Epithelial cell of prostate (primary cell): Measurements from ENCODE around the gene HACD1.

Source experiments
- DNase-seq: peaks from one replicate; pipeline ENCODE4 v3.0.0-alpha.2; 2011; ENCODE audit warnings: low read depth, low spot score
- H3K27ac ChIP-seq: fragments of 450-650 bp; 2 replicates; pipeline ENCODE4 v1.5.1; 2017; ENCODE audit warnings: mild to moderate bottlenecking

HACD1 gene, protein sequence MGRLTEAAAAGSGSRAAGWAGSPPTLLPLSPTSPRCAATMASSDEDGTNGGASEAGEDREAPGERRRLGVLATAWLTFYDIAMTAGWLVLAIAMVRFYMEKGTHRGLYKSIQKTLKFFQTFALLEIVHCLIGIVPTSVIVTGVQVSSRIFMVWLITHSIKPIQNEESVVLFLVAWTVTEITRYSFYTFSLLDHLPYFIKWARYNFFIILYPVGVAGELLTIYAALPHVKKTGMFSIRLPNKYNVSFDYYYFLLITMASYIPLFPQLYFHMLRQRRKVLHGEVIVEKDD

DNA sequence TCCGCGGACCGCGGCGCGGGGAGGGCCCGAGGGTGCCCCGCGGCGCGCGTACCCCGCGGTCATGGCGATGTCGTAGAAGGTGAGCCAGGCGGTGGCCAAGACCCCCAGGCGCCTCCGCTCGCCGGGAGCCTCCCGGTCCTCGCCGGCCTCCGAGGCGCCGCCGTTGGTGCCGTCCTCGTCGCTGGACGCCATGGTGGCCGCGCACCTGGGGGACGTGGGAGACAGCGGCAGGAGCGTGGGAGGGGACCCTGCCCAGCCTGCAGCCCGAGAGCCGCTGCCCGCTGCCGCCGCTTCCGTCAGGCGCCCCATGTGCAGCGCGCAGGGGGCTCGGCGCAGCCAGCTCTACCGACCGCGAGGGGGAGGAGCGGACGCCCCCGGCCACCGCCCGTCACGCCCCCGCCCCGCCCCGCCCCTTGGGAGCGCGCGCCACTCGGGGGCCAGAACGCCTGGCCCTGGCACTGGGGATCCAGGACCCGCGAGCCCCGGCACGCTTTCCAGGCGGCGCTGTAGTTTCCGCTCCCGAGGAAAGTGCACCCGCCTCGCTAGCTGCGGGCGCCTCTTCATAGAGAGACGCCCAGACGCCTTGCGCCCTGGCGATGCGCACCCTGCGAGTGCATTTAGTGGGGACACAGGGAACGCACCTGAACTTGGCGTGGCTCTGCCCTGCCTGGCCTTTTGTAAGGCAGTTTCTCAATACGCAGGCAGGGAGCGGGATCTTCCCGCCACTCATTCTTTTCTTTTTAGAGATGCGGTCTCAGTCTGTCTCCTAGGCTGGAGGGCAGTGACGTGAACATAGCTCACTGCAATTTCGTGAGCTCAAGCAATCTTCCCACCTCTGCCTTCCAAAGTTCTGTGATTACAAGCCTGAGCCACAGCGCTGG, at the start of gene HACD1:
Gene HACD1, minus strand, starts transcription at position 344 of the 881 bp plus-strand sequence. Its CDS starts 35 bp downstream, at position 309.
- peak; percentile 14 for DNase-seq
- H3K27ac ChIP-seq, result peak within 1 kb of the TSS; percentile 77

DNA sequence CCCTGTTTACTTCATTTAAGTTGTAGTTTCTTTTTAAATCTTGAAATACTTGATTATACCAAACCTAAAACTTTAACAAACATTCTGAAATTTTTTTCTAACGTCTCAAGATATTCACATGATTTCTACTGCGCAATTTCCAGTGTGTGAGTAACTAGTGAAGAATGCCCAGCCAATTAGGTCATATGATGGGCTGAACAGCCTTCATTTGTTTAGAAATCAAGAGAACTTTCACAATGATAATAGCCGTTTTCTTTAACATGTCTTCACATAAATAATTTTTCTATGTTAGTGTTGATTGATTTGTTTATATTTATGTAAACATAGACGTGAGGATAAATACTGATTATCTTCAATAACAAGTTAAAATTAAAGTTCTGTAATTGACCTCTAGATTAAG, 48.6 kb upstream of the HACD1 start:
- no peak for DNase-seq

DNA sequence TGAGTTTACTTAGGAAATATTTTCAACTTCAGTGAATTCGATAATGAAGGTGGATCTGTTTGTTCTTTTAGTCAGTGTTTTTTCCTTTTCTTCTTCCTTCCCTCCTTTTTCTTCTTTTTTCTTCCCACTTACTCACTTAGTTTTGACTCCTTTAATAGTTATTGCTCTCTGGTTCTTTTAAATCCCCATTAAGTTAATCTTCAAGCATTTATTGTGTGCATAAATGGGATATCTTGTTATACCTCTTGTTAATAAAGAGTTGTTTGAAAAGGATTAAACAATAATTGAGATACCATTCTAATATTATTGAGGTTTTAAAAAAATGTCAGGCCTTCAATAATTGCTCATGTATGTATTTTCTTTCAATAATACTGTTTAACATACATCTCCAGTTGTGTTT, 46.3 kb upstream of the HACD1 start:
- H3K27ac ChIP-seq, result no peak overlapping the region
- no peak for DNase-seq

More for the DNA sequence above, 48.6 kb upstream of the HACD1 start:
- H3K27ac ChIP-seq, result peak overlapping the region; percentile 65

DNA sequence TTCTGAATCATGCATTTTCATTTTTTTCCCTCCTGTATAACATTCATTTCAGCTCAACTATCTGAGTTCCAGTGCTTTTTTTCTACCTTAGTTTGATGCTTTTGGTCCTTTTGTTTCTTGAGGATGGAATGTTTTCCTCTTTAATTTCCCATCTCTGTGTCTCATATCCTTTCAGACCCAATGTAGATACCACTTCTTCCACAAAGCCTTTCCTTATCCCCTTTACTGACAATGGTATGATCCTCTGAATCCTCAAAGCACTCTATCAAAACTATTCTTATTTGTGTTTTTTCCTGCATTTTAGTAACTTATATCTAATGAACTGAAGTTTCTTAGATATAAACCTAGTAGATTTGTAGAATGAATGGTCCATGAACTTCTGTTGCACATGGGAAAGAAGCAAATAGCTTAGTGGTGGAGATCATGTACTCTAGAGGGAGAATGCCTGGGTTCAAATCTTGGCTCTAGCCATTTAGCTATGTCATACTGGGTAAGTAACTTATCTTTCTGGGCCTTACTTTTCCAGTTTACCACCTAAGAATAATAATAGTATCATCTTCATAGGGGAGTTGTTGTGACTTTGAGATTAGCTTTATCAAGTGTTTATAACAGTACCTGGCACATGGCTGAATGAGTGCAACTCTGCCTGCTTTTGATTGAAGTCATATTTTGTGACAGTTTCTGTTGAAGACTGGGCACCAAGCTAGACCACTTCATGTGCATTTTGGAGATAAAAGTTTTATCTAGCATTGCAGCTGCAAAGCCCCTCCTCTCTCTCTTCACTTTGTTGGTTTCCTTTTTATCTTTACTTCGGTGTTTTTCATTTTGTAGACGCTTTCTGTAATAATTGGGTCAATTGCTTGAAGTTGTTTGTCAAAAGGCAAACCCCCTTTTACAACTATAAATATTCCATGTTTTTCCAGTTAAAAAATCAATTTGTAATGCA, 45.3 kb upstream of the HACD1 start:
- H3K27ac ChIP-seq, result no peak overlapping the region

DNA sequence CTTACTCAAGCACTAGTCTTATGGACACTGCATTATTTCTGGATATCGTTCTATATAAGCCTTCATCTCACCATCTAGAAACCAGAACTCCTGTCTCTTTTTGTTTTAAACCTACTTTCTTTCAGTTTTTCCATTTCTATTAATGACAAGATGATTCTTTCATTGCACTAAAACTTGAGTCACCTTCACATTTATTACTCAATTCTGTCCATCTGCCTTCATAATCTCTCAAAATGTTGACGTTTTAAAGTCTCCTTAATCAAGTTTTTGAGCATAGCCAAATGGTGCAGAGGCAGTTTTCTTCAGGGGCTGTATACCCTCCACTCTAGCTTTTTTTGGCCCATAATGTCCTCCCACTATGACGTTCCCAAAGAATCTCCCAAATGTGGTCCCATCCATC, 44.3 kb upstream of the HACD1 start:
- DNase-seq, result no peak
- H3K27ac ChIP-seq, result no peak overlapping the region

More for the DNA sequence above, 45.3 kb upstream of the HACD1 start:
- no peak for DNase-seq

DNA sequence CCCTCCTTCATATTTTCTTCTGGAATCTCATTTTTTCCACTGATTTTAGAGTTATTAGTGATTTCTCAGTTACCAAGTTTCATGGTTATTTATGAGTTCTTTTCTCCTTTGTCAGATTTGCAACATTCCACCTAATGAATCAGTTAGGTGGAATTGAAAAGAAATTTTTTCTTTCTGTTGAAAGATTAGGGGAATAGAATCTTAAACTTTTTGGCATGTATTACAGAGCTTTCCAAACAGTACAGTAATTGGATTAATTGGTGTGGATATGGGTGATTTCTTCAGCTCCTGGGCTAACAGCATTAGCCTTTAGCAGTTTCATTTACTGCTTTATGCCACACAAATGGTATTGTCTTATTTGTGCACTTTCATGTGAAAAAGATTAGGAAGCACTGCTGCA, 43.7 kb upstream of the HACD1 start:
- H3K27ac ChIP-seq, result no peak overlapping the region
- DNase-seq, result no peak

DNA sequence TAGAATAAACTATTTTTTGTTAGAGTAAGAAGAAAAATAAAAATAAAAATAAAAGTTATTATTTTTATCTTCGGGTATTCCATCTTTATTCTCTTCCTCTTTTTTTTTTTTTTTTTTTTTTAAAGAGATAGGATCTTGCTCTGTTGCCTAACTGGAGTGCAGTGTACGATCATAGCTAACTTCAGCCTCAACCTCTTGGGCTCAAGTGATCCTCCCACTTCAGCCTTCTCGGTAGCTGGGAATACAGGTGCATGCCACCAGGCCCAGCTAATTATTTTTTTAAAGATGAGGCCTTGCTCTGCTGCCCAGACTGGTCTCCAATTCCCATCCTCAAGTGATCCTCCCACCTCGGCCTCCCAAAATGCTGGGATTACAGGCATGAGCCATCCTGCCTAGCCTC, 42.2 kb upstream of the HACD1 start:
- DNase-seq, result no peak
- H3K27ac ChIP-seq, result no peak overlapping the region

DNA sequence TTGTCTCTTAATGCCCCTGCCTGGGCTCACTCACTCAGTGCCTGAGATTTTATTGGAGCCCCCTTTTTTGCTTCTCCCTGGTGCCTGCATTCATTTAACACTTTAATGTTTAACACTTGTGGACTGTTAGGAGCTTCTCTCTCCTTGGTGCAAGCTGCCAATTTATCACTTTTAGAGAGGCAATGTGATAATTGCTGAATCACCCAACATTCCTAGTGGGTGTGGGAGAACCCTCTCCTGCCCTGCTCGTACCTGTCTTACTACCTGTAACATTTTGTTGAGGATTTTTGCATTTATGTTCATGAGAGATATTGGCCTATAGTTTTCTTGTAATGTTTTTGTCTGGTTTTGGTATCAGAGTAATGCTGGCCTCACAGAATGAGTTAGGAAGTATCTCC, 39.9 kb upstream of the HACD1 start:
- no peak for DNase-seq
- no peak overlapping the region for H3K27ac ChIP-seq

DNA sequence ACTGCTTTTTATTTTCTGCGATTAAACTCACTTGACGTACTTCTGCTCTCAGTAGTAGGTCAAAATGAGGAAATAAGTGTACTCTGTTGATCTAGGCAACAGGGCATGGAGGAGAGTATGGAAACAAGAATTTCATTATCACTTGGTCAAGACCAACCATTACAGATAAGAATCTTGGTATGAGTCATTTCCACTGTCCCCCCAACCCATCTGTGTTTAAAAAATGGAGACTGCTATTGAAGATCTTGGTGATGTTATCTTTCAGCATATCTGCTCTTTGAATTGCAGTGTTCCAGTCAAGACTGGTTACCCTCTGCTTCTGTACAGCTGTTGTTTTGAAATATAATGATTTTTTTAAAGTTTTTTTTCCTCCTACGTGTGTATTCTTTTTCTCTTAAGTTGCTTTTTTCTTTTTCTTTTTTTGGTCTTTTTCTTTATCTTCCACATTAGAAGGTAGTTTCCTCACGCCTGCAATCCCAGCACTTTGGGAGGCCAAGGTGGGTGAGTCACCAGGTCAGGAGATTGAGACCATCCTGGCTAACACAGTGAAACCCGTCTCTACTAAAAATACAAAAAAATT, 38.5 kb upstream of the HACD1 start:
- H3K27ac ChIP-seq, result no peak overlapping the region
- no peak for DNase-seq

DNA sequence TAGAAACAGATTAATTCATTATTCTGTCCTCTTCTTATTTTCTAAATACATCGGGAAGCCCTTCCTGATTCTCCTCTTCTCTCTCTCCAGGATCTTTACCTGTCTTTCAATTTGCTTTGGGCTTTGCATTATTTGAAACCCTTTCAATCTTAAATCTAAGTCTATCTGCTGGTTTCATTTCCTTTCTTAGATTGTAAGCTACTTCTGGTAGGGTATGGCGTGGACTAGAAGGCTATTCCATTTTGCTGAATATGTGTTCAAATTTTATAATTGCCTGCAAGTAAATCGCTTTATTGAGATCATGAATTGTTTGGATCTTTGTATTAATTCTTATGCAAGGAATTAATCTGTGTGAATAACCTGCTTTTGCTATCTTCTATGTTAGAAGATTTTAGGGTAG, 37.8 kb upstream of the HACD1 start:
- H3K27ac ChIP-seq, result no peak overlapping the region
- no peak for DNase-seq

DNA sequence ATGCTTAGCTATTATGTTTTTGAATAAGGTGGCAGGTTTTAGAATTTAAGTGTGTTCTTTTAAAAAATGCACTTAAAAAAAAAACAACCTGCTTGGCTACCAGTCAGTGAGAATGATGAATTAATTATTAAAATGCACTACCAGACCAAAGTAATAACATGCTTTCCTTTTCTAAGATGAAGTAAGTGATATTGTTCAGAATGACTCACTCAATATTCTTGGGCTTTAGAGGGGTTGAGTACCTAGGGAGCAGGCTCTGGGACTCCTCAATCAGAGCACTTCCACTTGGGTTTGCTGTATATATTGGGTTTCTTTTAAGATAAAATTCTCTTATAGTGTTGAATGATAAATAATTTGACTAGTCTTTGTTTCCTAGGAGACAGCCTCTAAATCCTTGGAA, 35.4 kb upstream of the HACD1 start:
- H3K27ac ChIP-seq, result no peak overlapping the region
- DNase-seq, result no peak

DNA sequence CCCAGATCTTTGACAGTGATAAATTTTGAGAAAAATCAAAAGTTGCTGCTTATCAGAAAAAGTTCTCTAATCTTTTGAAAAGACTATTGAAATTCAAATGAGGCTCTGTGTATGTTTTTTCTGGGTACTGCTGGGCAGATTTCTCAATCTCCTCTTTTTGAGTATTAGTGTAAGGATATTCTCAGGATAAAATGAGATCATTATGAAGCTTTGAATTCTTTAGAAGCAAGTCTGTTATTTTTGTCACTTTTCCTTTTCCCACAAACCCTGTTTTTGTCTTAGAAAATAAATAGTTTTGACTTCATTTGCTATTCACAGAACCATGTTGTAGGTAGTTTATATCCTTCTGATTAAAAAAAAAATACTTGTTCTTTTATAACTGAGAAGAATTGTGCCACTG, 34.7 kb upstream of the HACD1 start:
- H3K27ac ChIP-seq, result no peak overlapping the region
- no peak for DNase-seq

DNA sequence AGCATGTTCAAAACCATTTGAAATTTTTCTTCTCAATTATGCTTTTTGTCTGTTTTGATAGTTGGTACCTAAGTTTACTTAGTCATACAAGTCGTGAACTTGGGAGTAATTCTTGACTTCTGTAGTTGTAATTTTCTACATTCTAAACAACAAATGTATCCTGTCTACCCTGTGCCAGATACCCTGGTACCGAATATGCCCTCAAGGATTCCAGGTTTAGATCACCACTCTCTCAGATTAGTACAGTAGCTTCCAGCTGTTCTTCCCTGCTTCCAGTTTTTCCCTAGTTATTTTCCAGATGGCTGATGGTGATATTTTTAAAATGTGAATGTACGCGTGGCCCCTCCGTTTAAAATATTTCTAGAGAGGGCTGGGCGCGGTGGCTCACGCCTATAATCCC, 33.2 kb upstream of the HACD1 start:
- no peak for DNase-seq
- H3K27ac ChIP-seq, result no peak overlapping the region

DNA sequence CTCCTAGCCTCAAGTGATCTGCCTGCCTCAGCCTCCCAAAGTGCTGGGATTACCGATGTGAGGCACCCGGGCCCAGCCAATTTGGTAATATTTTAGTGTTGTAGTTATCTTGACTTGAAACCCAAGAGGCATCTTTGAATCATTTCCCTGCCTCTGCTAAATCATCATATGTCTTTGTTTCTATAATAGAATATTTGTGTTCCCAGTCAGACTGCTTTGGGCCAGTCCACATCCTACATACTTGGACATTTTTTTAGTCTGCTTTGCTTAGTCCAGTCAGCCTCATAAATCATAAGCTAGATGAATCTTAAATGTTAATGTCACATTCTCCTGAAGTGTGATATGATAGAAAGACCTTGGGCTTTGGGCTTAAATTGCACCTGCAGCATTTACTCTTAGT, 32.7 kb upstream of the HACD1 start:
- no peak for DNase-seq
- peak overlapping the region; percentile 4 for H3K27ac ChIP-seq

DNA sequence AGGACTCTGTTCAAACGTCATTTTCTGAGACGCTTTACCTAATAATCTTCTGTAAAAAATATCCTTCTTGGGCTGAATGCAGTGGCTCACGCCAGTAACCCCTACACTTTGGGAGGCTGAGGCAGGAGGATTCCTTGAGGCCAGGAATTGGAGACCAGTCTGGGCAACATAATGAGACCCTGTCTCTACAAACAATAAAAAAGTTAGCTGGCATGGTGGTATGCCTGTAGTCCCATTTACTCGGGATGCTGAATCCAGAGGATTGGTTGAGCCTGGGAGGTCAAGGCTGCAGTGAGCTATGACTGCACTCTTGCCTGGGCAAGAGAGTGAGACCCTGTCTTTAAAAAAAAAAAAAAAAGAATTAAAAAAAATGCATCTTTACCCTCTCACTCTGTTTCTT, 31.9 kb upstream of the HACD1 start:
- H3K27ac ChIP-seq, result no peak overlapping the region
- DNase-seq, result no peak

DNA sequence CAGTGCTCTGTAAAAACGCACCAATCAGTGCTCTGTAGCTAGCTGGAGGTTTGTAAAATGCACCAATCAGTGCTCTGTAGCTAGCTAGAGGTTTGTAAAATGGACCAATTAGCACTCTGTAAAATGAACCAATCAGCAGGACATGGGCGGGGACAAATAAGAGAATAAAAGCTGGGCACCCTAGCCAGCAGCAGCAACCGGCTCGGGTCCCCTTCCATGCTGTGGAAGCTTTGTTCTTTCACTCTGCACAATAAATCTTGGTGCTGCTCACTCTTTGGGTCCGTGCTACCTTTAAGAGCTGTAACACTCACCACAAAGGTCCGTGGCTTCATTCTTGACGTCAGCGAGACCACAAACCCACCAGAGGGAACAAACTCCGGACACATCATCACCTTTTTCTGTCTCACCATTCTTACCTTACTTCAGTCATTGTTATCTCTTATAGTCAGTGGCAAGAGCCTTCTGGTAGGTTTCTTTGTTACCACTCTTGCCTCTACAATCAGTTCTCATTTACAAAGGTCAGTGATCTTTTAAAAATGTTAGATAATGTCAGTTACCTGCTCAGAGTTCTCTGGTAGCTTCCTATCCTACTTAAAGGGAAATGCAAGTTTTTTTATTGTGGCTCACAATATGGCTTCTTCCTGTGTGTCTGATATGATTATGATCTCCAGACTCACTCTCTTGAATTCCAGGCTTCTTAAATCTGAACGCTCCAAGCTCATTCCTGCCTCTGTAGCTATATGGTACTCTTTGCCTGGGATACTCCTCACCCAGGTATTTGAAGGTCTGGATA, 31.3 kb upstream of the HACD1 start:
- H3K27ac ChIP-seq, result no peak overlapping the region
- DNase-seq, result no peak

DNA sequence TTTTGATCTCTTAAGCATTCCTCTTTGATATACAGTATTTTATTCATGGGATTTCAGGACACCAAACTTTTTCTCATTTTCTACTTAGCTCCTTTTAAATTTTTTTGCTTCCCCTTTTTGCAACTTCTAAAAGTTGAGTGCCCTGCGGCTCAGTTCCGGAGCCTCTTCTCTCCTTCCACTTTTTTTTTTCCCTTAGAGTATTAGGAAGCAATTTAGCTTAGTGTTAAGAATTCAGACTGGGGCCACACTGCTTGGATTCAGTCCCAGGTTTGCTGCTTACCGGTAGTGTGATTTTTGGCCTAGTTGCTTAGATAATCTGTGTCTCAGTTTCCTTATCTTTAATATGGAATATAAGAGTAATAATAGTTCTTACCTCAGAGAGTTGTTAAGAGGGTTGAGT, 30.2 kb upstream of the HACD1 start:
- H3K27ac ChIP-seq, result no peak overlapping the region
- DNase-seq, result no peak

DNA sequence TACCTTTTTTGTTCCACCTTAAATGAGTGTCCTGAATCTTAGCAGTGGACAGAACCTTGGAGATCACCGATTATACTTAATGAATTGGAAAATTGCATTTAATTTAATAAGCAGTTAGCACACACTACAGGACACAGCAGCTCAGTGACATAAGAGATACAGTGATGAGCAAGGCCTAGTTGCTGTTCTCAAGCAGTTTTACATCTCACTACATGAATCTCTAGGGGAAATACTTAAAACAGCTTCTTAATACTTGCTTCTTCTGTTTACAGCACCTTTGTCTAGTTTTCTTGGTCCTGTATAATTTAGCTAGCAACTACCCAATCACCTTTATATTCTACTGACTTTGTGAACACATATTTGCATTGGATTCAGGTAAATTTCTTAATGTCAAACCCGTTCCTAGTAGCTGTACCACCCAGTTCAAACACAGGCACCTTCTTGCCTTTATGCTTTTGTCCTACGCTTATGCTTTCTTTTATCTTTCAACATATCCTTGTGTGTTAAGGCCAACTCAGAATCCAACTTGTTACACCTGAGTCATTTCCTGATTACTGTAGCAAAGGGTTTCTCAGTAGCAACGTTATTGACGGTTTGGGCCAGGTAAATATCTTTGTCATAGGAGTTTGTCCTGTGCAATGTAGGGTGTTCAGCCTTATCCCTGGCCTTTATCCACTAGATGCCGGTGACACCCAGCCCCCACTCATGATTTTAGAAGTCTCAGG, 28.6 kb upstream of the HACD1 start:
- H3K27ac ChIP-seq, result peak overlapping the region; percentile 96
- peak; percentile 48 for DNase-seq

DNA sequence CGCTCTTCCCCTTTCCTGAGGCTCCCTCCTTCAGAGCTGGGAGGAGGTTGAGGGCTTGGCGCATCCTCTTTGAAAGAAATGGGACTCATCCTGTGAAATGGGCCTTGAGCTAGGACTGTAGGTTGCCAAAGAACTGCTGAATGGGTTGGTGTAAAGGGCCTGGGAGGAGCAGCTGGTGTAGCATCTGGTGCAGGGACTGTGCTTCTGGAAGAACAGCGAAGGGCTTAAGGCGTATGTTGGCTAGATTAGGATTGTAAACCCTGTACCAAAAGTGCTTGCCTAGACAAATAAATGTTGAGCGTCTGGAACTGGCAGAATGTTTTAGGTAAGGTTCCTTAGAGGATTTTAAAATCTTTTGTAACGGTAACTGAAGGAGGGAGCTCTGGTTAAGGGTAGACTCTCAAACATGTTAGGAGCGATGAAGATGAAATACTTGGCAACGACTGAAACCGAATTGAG, 27.3 kb upstream of the HACD1 start:
- no peak for DNase-seq
- peak overlapping the region; percentile 96 for H3K27ac ChIP-seq
